ENCODE results near the gene C3AR1. TPM values are rescaled to one million over a fixed set of nuclear protein-coding genes. Genes with fewer than 3 reads are reported as not detected.

The C3AR1 gene
- total RNA-seq: 0.14 and 0.18 TPM in 2 replicates

GRCh38 chr12:8065991-8066594 is at the start of gene C3AR1:
Gene C3AR1, minus strand, starts transcription at chr12:8066359. Its CDS starts 6,174 bp downstream, at chr12:8060185.

GRCh38 chr12:8032242-8033152 is 33.7 kb downstream of the C3AR1 start, which contains the start of gene FOXJ2:
Gene FOXJ2, plus strand, starts transcription at chr12:8032716. Its CDS starts 7,117 bp downstream, at chr12:8039833.

Other genes with a start within 250 kb of the C3AR1 start
- not detected in 2 replicates for gene SLC2A14, start 193.4 kb downstream of the C3AR1 start, total RNA-seq
- 80.4 and 148 TPM in 2 replicates for gene SLC2A3, start 130.2 kb downstream of the C3AR1 start, total RNA-seq
- gene FOXJ2, start 33.6 kb downstream of the C3AR1 start, total RNA-seq: 3.5 and 3.7 TPM in 2 replicates
- gene NECAP1, start 15.9 kb upstream of the C3AR1 start, total RNA-seq: 29.9 and 32.0 TPM in 2 replicates
- 0.28 and 0.65 TPM in 2 replicates for gene CLEC4A, start 57.3 kb upstream of the C3AR1 start, total RNA-seq
- not detected in 2 replicates for gene ZNF705A, start 90.7 kb upstream of the C3AR1 start, total RNA-seq
- under 0.01 and 0.09 TPM in 2 replicates for gene FAM90A1, start 161.3 kb upstream of the C3AR1 start, total RNA-seq